HL-60 (cell line): ENCODE measurements around the gene GRID1.

ENCODE experiments used
- DNase-seq, 2 experiments: peaks; one replicate each; pipeline ENCODE4 v3.0.0-alpha.2; 2010 to 2020; ENCODE audit warnings: low read depth in 1 of 2, low spot score in 1 of 2
- H3K27ac ChIP-seq: fragments of 250-450 bp; sonication (Bioruptor Pico); replicated peaks from 2 replicates; pipeline ENCODE4 v1.5.1; 2020; ENCODE audit warnings: mild to moderate bottlenecking, moderate library complexity
- H3K27me3 ChIP-seq: fragments of 250-450 bp; sonication (Bioruptor Pico); 2 replicates; pipeline ENCODE4 v1.5.1; 2021; ENCODE audit warnings: mild to moderate bottlenecking, moderate library complexity; ENCODE audit not compliant: insufficient read depth, poor library complexity, severe bottlenecking
- H3K4me3 ChIP-seq: replicated peaks from 2 replicates; pipeline ENCODE4 v1.5.1; 2011; ENCODE audit warnings: mild to moderate bottlenecking, control low read depth, low read length; ENCODE audit not compliant: insufficient read depth
- GABPA ChIP-seq: IDR thresholded peaks from 2 replicates; pipeline ENCODE4 v1.6.1; 2012; ENCODE audit warnings: low read depth
- POLR2AphosphoS5 ChIP-seq: IDR thresholded peaks from 2 replicates; pipeline ENCODE4 v1.6.1; 2012; ENCODE audit warnings: low read depth
- SPI1 ChIP-seq: IDR thresholded peaks from 2 replicates; pipeline ENCODE4 v1.6.1; 2012; ENCODE audit warnings: low read depth, mild to moderate bottlenecking, borderline replicate concordance
- TF ChIP-seq, protein P1 (sequence below): IDR thresholded peaks from 2 replicates; pipeline ENCODE4 v1.6.1; 2012; ENCODE audit warnings: low read depth; ENCODE audit not compliant: insufficient replicate concordance
- TF ChIP-seq, protein P2 (sequence below): IDR thresholded peaks from one replicate; pipeline ENCODE4 v1.5.1; 2011; ENCODE audit warnings: low read length, control low read depth, inconsistent platforms; ENCODE audit not compliant: insufficient read depth

The GRID1 gene

DNA sequence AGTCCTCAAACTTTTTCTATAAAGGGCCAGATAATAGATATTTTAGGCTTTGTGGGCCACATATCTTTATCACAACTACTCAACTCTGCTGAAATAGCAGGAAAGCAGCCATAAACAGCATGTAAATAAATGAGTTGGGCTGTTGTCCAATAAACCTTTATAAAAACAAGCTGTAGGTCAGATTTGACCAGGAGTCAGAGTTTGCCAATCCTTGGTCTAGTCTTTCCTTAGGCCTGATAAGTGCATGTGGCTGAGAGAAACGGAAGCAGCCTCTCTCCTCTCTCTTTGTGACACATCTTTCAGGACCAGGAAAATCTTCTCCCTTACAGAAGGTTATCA lies 724.5 kb downstream of the GRID1 start:
- Histone ChIP-seq H3K27me3 (no peaks in the 10 kb centered on the region), H3K4me3 (no peak overlapping the region), H3K27ac (no peak overlapping the region)
- TF ChIP-seq GABPA (no peak), SPI1 (no peak), POLR2AphosphoS5 (no peak)
- TF ChIP-seq, protein P1, sequence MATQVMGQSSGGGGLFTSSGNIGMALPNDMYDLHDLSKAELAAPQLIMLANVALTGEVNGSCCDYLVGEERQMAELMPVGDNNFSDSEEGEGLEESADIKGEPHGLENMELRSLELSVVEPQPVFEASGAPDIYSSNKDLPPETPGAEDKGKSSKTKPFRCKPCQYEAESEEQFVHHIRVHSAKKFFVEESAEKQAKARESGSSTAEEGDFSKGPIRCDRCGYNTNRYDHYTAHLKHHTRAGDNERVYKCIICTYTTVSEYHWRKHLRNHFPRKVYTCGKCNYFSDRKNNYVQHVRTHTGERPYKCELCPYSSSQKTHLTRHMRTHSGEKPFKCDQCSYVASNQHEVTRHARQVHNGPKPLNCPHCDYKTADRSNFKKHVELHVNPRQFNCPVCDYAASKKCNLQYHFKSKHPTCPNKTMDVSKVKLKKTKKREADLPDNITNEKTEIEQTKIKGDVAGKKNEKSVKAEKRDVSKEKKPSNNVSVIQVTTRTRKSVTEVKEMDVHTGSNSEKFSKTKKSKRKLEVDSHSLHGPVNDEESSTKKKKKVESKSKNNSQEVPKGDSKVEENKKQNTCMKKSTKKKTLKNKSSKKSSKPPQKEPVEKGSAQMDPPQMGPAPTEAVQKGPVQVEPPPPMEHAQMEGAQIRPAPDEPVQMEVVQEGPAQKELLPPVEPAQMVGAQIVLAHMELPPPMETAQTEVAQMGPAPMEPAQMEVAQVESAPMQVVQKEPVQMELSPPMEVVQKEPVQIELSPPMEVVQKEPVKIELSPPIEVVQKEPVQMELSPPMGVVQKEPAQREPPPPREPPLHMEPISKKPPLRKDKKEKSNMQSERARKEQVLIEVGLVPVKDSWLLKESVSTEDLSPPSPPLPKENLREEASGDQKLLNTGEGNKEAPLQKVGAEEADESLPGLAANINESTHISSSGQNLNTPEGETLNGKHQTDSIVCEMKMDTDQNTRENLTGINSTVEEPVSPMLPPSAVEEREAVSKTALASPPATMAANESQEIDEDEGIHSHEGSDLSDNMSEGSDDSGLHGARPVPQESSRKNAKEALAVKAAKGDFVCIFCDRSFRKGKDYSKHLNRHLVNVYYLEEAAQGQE = no peak
- TF ChIP-seq, protein P2, sequence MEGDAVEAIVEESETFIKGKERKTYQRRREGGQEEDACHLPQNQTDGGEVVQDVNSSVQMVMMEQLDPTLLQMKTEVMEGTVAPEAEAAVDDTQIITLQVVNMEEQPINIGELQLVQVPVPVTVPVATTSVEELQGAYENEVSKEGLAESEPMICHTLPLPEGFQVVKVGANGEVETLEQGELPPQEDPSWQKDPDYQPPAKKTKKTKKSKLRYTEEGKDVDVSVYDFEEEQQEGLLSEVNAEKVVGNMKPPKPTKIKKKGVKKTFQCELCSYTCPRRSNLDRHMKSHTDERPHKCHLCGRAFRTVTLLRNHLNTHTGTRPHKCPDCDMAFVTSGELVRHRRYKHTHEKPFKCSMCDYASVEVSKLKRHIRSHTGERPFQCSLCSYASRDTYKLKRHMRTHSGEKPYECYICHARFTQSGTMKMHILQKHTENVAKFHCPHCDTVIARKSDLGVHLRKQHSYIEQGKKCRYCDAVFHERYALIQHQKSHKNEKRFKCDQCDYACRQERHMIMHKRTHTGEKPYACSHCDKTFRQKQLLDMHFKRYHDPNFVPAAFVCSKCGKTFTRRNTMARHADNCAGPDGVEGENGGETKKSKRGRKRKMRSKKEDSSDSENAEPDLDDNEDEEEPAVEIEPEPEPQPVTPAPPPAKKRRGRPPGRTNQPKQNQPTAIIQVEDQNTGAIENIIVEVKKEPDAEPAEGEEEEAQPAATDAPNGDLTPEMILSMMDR = no peak
- DNase-seq = no peak

DNA sequence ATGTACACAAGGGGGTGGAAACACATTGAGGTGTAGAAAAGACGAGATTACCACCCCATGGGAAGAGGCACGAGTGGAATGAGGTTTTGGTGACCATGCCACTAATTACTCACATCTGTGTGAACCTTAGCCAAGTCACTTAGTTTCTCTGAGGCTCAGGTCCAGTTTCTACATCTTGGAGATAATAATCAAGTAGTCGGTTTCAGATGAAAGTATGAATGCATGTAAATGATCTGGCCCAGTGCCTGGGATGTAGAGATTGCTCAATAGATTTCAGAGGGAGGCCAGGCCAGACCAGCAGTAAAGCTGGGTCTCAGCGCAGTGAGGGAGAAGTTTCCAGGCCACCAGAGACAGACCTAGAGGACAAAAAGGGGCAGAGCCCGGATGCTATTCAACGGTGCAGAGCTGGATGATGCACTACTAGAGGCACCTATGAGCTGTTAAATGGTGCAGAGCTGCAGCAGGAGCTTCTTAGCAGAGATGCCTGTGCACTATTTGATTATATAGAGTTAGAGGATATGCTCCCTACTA lies 725.1 kb downstream of the GRID1 start:
- DNase-seq = no peak
- TF ChIP-seq, protein P1 = no peak
- TF ChIP-seq, protein P2 = no peak
- TF ChIP-seq SPI1 = no peak
- TF ChIP-seq GABPA = no peak
- TF ChIP-seq POLR2AphosphoS5 = no peak
- Histone ChIP-seq H3K4me3 (no peak overlapping the region), H3K27ac (no peak overlapping the region), H3K27me3 (no peaks in the 10 kb centered on the region)

DNA sequence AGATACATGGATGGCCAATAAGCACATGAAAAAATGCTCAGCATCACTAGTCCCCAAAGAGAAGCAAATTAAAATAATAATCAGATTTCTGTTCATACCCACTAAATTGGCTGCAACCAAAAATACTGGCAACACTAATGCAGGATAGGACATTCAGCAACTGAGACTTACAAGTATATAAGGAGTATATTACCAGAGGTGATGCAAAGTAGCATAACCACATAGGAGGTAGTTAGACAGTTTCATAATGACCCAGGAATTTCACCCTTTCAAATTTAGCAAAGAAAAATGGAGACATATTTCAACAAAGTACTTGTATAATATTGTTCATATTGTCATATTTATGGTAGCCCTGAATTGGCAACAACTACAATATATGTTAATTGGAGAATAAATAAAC lies 727.8 kb downstream of the GRID1 start:
- Histone ChIP-seq H3K27me3 (no peaks in the 10 kb centered on the region), H3K4me3 (no peak overlapping the region), H3K27ac (no peak overlapping the region)
- TF ChIP-seq, protein P1 = no peak
- TF ChIP-seq, protein P2 = no peak
- TF ChIP-seq POLR2AphosphoS5 = no peak
- TF ChIP-seq SPI1 = no peak
- TF ChIP-seq GABPA = no peak
- no peak for DNase-seq
